HG02973 (cell line): ENCODE data around the gene SAA4.
"Not testable (repeated sequence)": the region's sequence is repeated elsewhere in the genome, so short reads cannot be mapped to it uniquely, and the experiment has no call there.

Source experiments
- ATAC-seq: cut with Tn5 transposase; IDR thresholded peaks from one replicate; pipeline ENCODE4 v1.9.1; 2021; ENCODE audit warnings: moderate library complexity; ENCODE audit not compliant: unreplicated experiment

SAA4 gene

DNA sequence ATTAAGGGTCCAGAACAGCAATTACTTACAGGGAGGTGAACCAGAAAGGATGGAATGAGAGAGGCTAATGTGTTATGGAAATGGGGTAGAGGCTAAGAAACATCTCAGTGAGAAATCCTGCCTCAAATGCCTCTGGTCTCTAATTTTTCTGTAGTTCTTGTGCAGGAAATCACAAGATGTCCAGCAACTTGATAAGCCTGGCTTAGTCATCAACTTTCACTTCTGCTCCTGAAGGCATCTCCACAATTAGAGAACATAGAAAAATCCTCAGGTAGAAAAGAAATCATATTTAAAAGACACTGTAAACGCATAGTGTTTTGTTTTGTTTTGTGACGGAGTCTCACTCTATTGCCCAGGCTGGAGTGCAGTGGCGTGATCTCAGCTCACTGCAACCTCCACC lies 45.2 kb downstream of the SAA4 start:
- ATAC-seq: no peak

DNA sequence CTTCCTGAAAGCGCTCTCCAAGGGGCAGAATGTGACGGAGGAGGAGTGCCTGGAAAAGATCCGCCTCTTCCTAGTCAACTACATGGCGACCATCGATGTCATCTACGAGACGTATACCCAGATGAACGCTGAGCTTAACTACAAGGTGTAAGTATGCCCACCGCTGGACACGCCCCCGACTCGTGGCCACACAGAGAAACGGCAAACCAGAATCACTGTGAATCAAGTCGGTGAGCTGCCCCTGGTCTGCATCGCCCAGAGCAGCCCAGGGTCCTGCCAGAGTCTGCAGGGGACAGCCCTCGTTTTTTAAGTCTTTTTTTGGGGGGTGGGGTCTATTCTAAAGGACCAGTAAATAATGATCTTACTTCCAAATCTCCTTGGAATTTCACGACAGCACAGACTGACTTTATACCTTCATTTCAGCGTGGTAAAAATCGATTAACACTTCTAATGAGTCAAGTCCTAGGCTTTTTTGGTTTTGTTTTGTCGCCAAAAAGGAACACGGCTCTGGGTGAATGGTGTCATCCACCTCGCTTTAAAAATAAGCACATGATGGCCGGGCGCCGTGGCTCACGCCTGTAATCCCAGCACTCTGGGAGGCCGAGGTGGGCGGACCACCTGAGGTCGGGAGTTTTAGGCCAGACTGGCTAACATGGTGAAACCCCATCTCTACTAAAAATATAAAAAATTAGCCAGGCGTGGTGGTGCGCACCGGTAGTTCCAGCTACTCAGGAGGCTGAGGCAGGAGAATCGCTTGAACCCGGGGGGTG lies 46.9 kb downstream of the SAA4 start:
- not testable (repeated sequence) for ATAC-seq

DNA sequence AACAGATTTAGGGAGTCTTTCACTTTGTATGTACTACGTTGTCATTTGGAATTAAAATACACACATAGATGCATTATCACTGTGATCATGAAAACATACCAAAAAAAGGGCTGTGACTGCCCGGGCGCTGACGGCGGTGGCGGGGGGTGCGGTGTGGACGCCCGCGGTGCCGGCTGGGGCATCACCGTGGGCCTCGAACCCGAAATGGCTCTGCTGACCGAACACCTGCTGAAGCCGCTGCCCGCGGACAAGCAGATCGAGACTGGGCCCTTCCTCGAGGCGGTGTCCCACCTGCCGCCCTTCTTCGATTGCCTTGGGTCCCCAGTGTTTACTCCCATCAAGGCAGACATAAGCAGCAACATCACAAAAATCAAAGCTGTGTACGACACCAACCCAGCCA lies 47.8 kb downstream of the SAA4 start:
- no peak for ATAC-seq
